Kidney (tissue), 14 donors: Measurements from ENCODE around the gene GPR119. TPM values are rescaled to one million over a fixed set of nuclear protein-coding genes. Genes with fewer than 3 reads are reported as not detected.

ENCODE experiments used
- DNase-seq, 5 donors: peaks; one replicate each; pipeline ENCODE4 v3.0.0-alpha.2; 2013 to 2020
- FAIRE-seq: peaks from 2 replicates; lab custom pipeline; 2012; peaks lifted over from hg19 to GRCh38; lab: Jason Lieb, UNC
- H3K27ac ChIP-seq, 2 donors: one replicate each; pipeline ENCODE4 v1.7.0; 2013; ENCODE audit warnings: low read depth in 2 of 2, low read length in 2 of 2, inconsistent platforms in 1 of 2
- H3K27me3 ChIP-seq: one replicate; pipeline ENCODE4 v1.7.1; 2013; ENCODE audit warnings: low read length, inconsistent platforms; ENCODE audit not compliant: control insufficient read depth, insufficient read depth
- H3K36me3 ChIP-seq, 3 donors: one replicate each; pipeline versions ENCODE4 v1.7.0 to v1.7.1; 2013; ENCODE audit warnings: low read length in 3 of 3, control low read depth in 1 of 3, inconsistent platforms in 1 of 3; ENCODE audit not compliant: insufficient read depth in 3 of 3, control insufficient read depth in 2 of 3
- H3K4me1 ChIP-seq, 3 donors: one replicate each; pipeline versions ENCODE4 v1.7.0 to v1.7.1; 2013; ENCODE audit warnings: low read length in 3 of 3, inconsistent platforms in 1 of 3, low read depth in 1 of 3; ENCODE audit not compliant: control insufficient read depth in 2 of 3, insufficient read depth in 2 of 3
- H3K4me3 ChIP-seq, 3 donors: one replicate each; pipeline versions ENCODE4 v1.7.0 to v1.8.1; 2013; ENCODE audit warnings: low read length in 3 of 3, control low read depth in 1 of 3, inconsistent platforms in 1 of 3
- H3K9ac ChIP-seq, 3 donors: one replicate each; pipeline versions ENCODE4 v1.7.0 to v1.7.1; 2013; ENCODE audit warnings: low read length in 3 of 3, control low read depth in 1 of 3, inconsistent platforms in 1 of 3
- H3K9me3 ChIP-seq, 3 donors: one replicate each; pipeline versions ENCODE4 v1.7.0 to v1.7.1; 2013; ENCODE audit warnings: low read length in 3 of 3, control low read depth in 1 of 3, inconsistent platforms in 1 of 3; ENCODE audit not compliant: control insufficient read depth in 2 of 3, insufficient read depth in 1 of 3
- CTCF ChIP-seq: IDR thresholded peaks from 3 replicates; pipeline ENCODE4 v1.5.1; 2012; ENCODE audit warnings: mild to moderate bottlenecking, moderate library complexity, borderline replicate concordance; ENCODE audit not compliant: insufficient read depth; ENCODE audit errors: extremely low read depth
- intact Hi-C: fragments of 100-400 bp; cut with DNase I; formaldehyde crosslinking; loops from one replicate; pipeline ENCODE4 v1.11.1; 2022
- polyA plus RNA-seq: library from polyadenylated mRNA; stranded (reverse); fragments of 350-450 nt; fragmentation: Illumina TruSeq; extraction: RNeasy Lipid Tissue Mini Kit (QIAGEN cat#74804); gene quantifications from one replicate; pipeline ENCODE4 v1.2.3, GENCODE V29; 2014; ENCODE audit warnings: low read depth, low replicate concordance; ENCODE audit not compliant: insufficient read depth
- total RNA-seq: library from RNA; stranded (reverse); fragmentation: NEBNext Ultra II Directional; extraction: Animal tissue kit (Norgen Biotek cat#: 25700); gene quantifications from one replicate; pipeline ENCODE4 v1.2.1, GENCODE V29; 2021
- donor health status: control.
- donor health status: control.
- donor health status: control.
- donor health status: control.
- donor health status: control.
- donor health status: DM: yes; HTN: yes; CAD: no.
- donor health status: Normal renal cell carcinoma (clear cell type).

The GPR119 gene
- total and polyA plus RNA-seq, 2 donors from 2014 or later: not detected

- intact Hi-C loops: no loop called here
- Histone ChIP-seq H3K27me3 (no peaks in the 10 kb centered on the region), H3K9me3 (no peaks in the 10 kb centered on the region), H3K4me1 (no peaks in the 10 kb centered on the region), H3K36me3 (peaks cover 0 to 6% (median under 1%) of the 10 kb centered on the region in 3 donors), H3K9ac (no peak overlapping the region), H3K27ac (no peak overlapping the region), H3K4me3 (no peak overlapping the region)
- FAIRE-seq (no peak), DNase-seq (no peak)
- no peak for TF ChIP-seq CTCF
Observed at GRCh38 chrX:130414800-130415199, 29.3 kb upstream of the GPR119 start.

GRCh38 chrX:130413415-130413814 lies 27.9 kb upstream of the GPR119 start:
- DNase-seq (no peak), FAIRE-seq (no peak)
- H3K27me3 ChIP-seq: no peaks in the 10 kb centered on the region
- no peaks in the 10 kb centered on the region for H3K4me1 ChIP-seq
- intact Hi-C loops: no loop called here
- H3K9me3 ChIP-seq: no peaks in the 10 kb centered on the region
- no peak overlapping the region for H3K9ac ChIP-seq
- no peak overlapping the region for H3K4me3 ChIP-seq
- TF ChIP-seq CTCF: no peak
- no peak overlapping the region for H3K27ac ChIP-seq
- H3K36me3 ChIP-seq: peaks cover 0 to 11% (median 7%) of the 10 kb centered on the region in 3 donors

GRCh38 chrX:130402208-130402684 lies 16.8 kb upstream of the GPR119 start:
- no peak for DNase-seq
- no peak for TF ChIP-seq CTCF
- Histone ChIP-seq H3K4me3 (peak overlapping the region; percentile 82 to 96 (median 90)), H3K4me1 (peaks cover 0 to 3% (median 0%) of the 10 kb centered on the region in 3 donors), H3K9me3 (no peaks in the 10 kb centered on the region), H3K36me3 (no peaks in the 10 kb centered on the region), H3K27me3 (no peaks in the 10 kb centered on the region), H3K9ac (peak overlapping the region in 2 of 3 donors; percentile 55 to 83), H3K27ac (no peak overlapping the region)
- FAIRE-seq: no peak
- intact Hi-C loops: no loop called here
